ENCODE results near the gene MBNL3. TPM values are rescaled to one million over a fixed set of nuclear protein-coding genes. Genes with fewer than 3 reads are reported as not detected.

Gene MBNL3
- total and polyA plus RNA-seq, 2 donors (not counting 3 experiments of a cell fraction or from before 2014, with no cell fraction given), result 1.8 to 5.6 TPM

- Histone ChIP-seq H3K27me3 (ENCODE audit: control insufficient read depth in 2 of 2, insufficient read depth in 2 of 2, low read length in 2 of 2) (no peaks in the 10 kb centered on the region), H3K9ac (replicated peaks; ENCODE audit: extremely low read depth, insufficient read depth, low read length) (no peak overlapping the region), H3K4me2 (ENCODE audit: insufficient read depth, low read length) (no peak overlapping the region), H3K9me3 (replicated peaks; ENCODE audit: control insufficient read depth, insufficient read depth, low read length) (no peaks in the 10 kb centered on the region), H2AFZ (ENCODE audit: low read depth, low read length) (no peak overlapping the region), H3K9me1 (replicated peaks; ENCODE audit: control insufficient read depth, extremely low read depth, insufficient read depth, low read length) (no peaks in the 10 kb centered on the region), H3K4me3 (replicated peaks in 1 of 3; ENCODE audit: insufficient read depth in 1 of 3, low read depth in 1 of 3, low read length in 3 of 3) (no peak overlapping the region), H3K36me3 (ENCODE audit: control insufficient read depth in 2 of 2, extremely low read depth in 1 of 2, insufficient read depth in 2 of 2, low read length in 2 of 2) (no peaks in the 10 kb centered on the region), H3K27ac (ENCODE audit: insufficient read depth, low read depth, low read length) (no peak overlapping the region), H4K20me1 (replicated peaks; ENCODE audit: control insufficient read depth, extremely low read depth, insufficient read depth, low read length) (no peaks in the 10 kb centered on the region), H3K4me1 (ENCODE audit: control insufficient read depth, extremely low read depth, insufficient read depth, low read length) (no peaks in the 10 kb centered on the region), H3K79me2 (ENCODE audit: control insufficient read depth, insufficient read depth, low read length) (no peaks in the 10 kb centered on the region)
- FAIRE-seq (no peak), DNase-seq (ENCODE audit: low read depth, low spot score) (no peak)
- TF ChIP-seq MAX (IDR thresholded peaks at IDR 0.05; ENCODE audit: insufficient read depth, insufficient read length) (no peak), POLR2A (IDR thresholded peaks at IDR 0.05; ENCODE audit: low read depth, low read length) (no peak), CTCF (IDR thresholded peaks at IDR 0.05; ENCODE audit: extremely low read depth in 1 of 2, insufficient read depth in 1 of 2, low read depth in 1 of 2, low read length in 2 of 2) (no peak), MYC (IDR thresholded peaks at IDR 0.05; ENCODE audit: low read depth, low read length) (no peak), JUN (IDR thresholded peaks at IDR 0.05; ENCODE audit: borderline replicate concordance, insufficient read depth, insufficient read length, low read depth) (no peak), EZH2 (IDR thresholded peaks at IDR 0.05; ENCODE audit: borderline replicate concordance, low read depth, low read length, severe bottlenecking) (no peak), FOS (IDR thresholded peaks at IDR 0.05; ENCODE audit: borderline replicate concordance, insufficient read depth, low read length) (no peak), GATA2 (IDR thresholded peaks at IDR 0.05; ENCODE audit: insufficient read depth, insufficient read length, low read depth, low read length) (no peak), POLR2AphosphoS5 (IDR thresholded peaks at IDR 0.05; ENCODE audit: insufficient read depth, low read depth, low read length) (no peak)
- ChIA-PET CTCF (no interaction called here), POLR2A (no interaction called here)
- intact Hi-C loops (cut with micrococcal nuclease) (no loop called here), dilution Hi-C loops (cut with MboI; ENCODE audit: extremely low pct_ligation_motif_present, low sequenced_read_pairs) (no loop called here)
- no TSS peak for BruUV-seq (replicated peaks)
Observed at GRCh38 chrX:132353430-132353829, 135.4 kb downstream of the MBNL3 start.
